H9 (cell line): Measurements from ENCODE around the gene CYP1A1. TPM values are rescaled to one million over a fixed set of nuclear protein-coding genes. Genes with fewer than 3 reads are reported as not detected.

Experiments used
- DNase-seq: peaks from one replicate; pipeline ENCODE4 v3.0.0-alpha.2; 2017
- H2AFZ ChIP-seq: one replicate; pipeline ENCODE4 v1.6.1; 2013; ENCODE audit warnings: mild to moderate bottlenecking, low read length, control low read depth, moderate library complexity
- H2AK5ac ChIP-seq: 2 replicates; pipeline ENCODE4 v1.6.1; 2013; ENCODE audit warnings: low read length, control low read depth, mixed read lengths; ENCODE audit not compliant: insufficient read length
- H2BK120ac ChIP-seq: one replicate; pipeline ENCODE4 v1.6.1; 2013; ENCODE audit warnings: low read depth, mild to moderate bottlenecking, low read length, control low read depth, inconsistent platforms; ENCODE audit not compliant: poor library complexity, severe bottlenecking
- H2BK12ac ChIP-seq: 2 replicates; pipeline ENCODE4 v1.6.1; 2013; ENCODE audit warnings: low read length, control low read depth, mixed read lengths, low read depth; ENCODE audit not compliant: insufficient read length
- H2BK15ac ChIP-seq: 2 replicates; pipeline ENCODE4 v1.6.1; 2013; ENCODE audit warnings: low read depth, low read length, control low read depth
- H2BK20ac ChIP-seq: one replicate; pipeline ENCODE4 v1.6.1; 2013; ENCODE audit warnings: low read depth, mild to moderate bottlenecking, low read length, control low read depth, inconsistent platforms; ENCODE audit not compliant: poor library complexity, severe bottlenecking
- H2BK5ac ChIP-seq: 2 replicates; pipeline ENCODE4 v1.6.1; 2013; ENCODE audit warnings: low read length, control low read depth, mixed read lengths; ENCODE audit not compliant: insufficient read length
- H3K14ac ChIP-seq: 2 replicates; pipeline ENCODE4 v1.6.1; 2013; ENCODE audit warnings: low read length, control low read depth; ENCODE audit not compliant: insufficient read depth
- H3K18ac ChIP-seq: 2 replicates; pipeline ENCODE4 v1.6.1; 2013; ENCODE audit warnings: low read depth, mild to moderate bottlenecking, mixed read lengths, low read length, control low read depth; ENCODE audit not compliant: insufficient read length
- H3K23ac ChIP-seq: 2 replicates; pipeline ENCODE4 v1.6.1; 2013; ENCODE audit warnings: low read length, control low read depth, mixed read lengths, low read depth; ENCODE audit not compliant: insufficient read length
- H3K23me2 ChIP-seq: 2 replicates; pipeline ENCODE4 v1.6.1; 2013; ENCODE audit warnings: low read depth, mild to moderate bottlenecking, mixed read lengths, low read length, control low read depth; ENCODE audit not compliant: insufficient read length, poor library complexity, severe bottlenecking
- H3K27ac ChIP-seq: 2 replicates; pipeline ENCODE4 v1.5.1; 2013; ENCODE audit warnings: low read length, control low read depth, mixed read lengths, low read depth; ENCODE audit not compliant: insufficient read length
- H3K27me3 ChIP-seq: 2 replicates; pipeline ENCODE4 v1.6.1; 2013; ENCODE audit warnings: low read length, control low read depth, inconsistent platforms; ENCODE audit not compliant: insufficient read depth
- H3K4ac ChIP-seq: 2 replicates; pipeline ENCODE4 v1.6.1; 2013; ENCODE audit warnings: low read depth, mild to moderate bottlenecking, control low read depth, inconsistent platforms, low read length, moderate library complexity
- H3K4me1 ChIP-seq: 2 replicates; pipeline ENCODE4 v1.6.1; 2013; ENCODE audit warnings: low read length, control low read depth, inconsistent platforms; ENCODE audit not compliant: insufficient read depth
- H3K4me2 ChIP-seq: 2 replicates; pipeline ENCODE4 v1.6.1; 2013; ENCODE audit warnings: low read length, control low read depth, mixed read lengths; ENCODE audit not compliant: insufficient read length, insufficient read depth
- H3K56ac ChIP-seq: 2 replicates; pipeline ENCODE4 v1.6.1; 2013; ENCODE audit warnings: low read depth, mild to moderate bottlenecking, mixed read lengths, low read length, control low read depth; ENCODE audit not compliant: insufficient read length
- H3K79me1 ChIP-seq: 2 replicates; pipeline ENCODE4 v1.6.1; 2013; ENCODE audit warnings: low read depth, mild to moderate bottlenecking, moderate library complexity, low read length, control low read depth, inconsistent platforms; ENCODE audit not compliant: insufficient read depth, poor library complexity, severe bottlenecking
- H3K79me2 ChIP-seq: 2 replicates; pipeline ENCODE4 v1.6.1; 2013; ENCODE audit warnings: low read length, control low read depth, inconsistent platforms; ENCODE audit not compliant: insufficient read depth
- H3K9ac ChIP-seq: 2 replicates; pipeline ENCODE4 v1.6.1; 2013; ENCODE audit warnings: low read length, control low read depth, mixed read lengths; ENCODE audit not compliant: insufficient read length; ENCODE audit errors: extremely low read depth
- H3K9me3 ChIP-seq: one replicate; pipeline ENCODE4 v1.6.1; 2013; ENCODE audit warnings: low read depth, low read length, inconsistent platforms; ENCODE audit not compliant: control insufficient read depth
- H3T11ph ChIP-seq: one replicate; pipeline ENCODE4 v1.6.1; 2013; ENCODE audit warnings: mild to moderate bottlenecking, low read length, control low read depth, inconsistent platforms
- H4K20me1 ChIP-seq: one replicate; pipeline ENCODE4 v1.6.1; 2013; ENCODE audit not compliant: control insufficient read depth, insufficient read length, insufficient read depth
- H4K5ac ChIP-seq: 2 replicates; pipeline ENCODE4 v1.6.1; 2013; ENCODE audit warnings: low read depth, mild to moderate bottlenecking, mixed read lengths, low read length, control low read depth; ENCODE audit not compliant: insufficient read length
- H4K8ac ChIP-seq: replicated peaks from 2 replicates; pipeline ENCODE4 v1.6.1; 2013; ENCODE audit warnings: low read length, control low read depth, mixed read lengths, low read depth; ENCODE audit not compliant: insufficient read length
- H4K91ac ChIP-seq: 2 replicates; pipeline ENCODE4 v1.6.1; 2013; ENCODE audit warnings: low read depth, mild to moderate bottlenecking, moderate library complexity, mixed read lengths, low read length, control low read depth; ENCODE audit not compliant: insufficient read length
- H3K27ac Mint-ChIP-seq, 3 experiments: 2 replicates in 2 of 3; 3 replicates in 1 of 3; pipeline ENCODE4 v1.8.0; 2020 to 2021; ENCODE audit warnings: mixed read lengths in 3 of 3, mild to moderate bottlenecking in 1 of 3, moderate library complexity in 1 of 3
- H3K27me3 Mint-ChIP-seq: 2 replicates; pipeline ENCODE4 v1.8.0; 2021; ENCODE audit warnings: low read depth, mild to moderate bottlenecking, moderate library complexity, mixed read lengths
- H3K36me3 Mint-ChIP-seq, 3 experiments: 2 replicates in 2 of 3; 3 replicates in 1 of 3; pipeline ENCODE4 v1.8.0; 2020 to 2021; ENCODE audit warnings: low read depth in 3 of 3, mixed read lengths in 3 of 3; ENCODE audit not compliant: insufficient read depth in 1 of 3
- H3K4me1 Mint-ChIP-seq, 2 experiments: 2 replicates each; pipeline ENCODE4 v1.8.0; 2020; ENCODE audit warnings: mixed read lengths in 2 of 2
- H3K4me3 Mint-ChIP-seq, 2 experiments: 2 replicates in 1 of 2; 3 replicates in 1 of 2; pipeline ENCODE4 v1.8.0; 2020 to 2021; ENCODE audit warnings: mild to moderate bottlenecking in 2 of 2, mixed read lengths in 2 of 2, moderate library complexity in 1 of 2
- H3K9me3 Mint-ChIP-seq, 2 experiments: 2 replicates in 1 of 2; 3 replicates in 1 of 2; pipeline ENCODE4 v1.8.0; 2020; ENCODE audit warnings: mild to moderate bottlenecking in 2 of 2, mixed read lengths in 2 of 2, moderate library complexity in 1 of 2
- CTCF ChIP-seq: fragments of 200-600 bp; sonication (generic); conservative IDR thresholded peaks from 3 replicates; pipeline ENCODE4 v1.8.0; 2021; ENCODE audit warnings: antibody characterized with exemption, mild to moderate bottlenecking
- WGBS: extraction: QIAGEN DNeasy Blood & Tissue Kit; methylation state at CpG from one replicate; pipeline ENCODE4 v1.1.7; 2013; ENCODE audit warnings: missing lambda C conversion rate, low lambda C conversion rate, mixed read lengths; ENCODE audit not compliant: insufficient read length; ENCODE audit errors: extremely low coverage; 5-methylcytosine and 5-hydroxymethylcytosine counted together
- total RNA-seq: library from RNA; stranded (reverse); gene quantifications from 2 replicates; pipeline ENCODE4 v1.2.1, GENCODE V29; 2021

Gene CYP1A1
- total RNA-seq, 1 experiment from 2014 or later: 0.33 TPM

- no peak overlapping the region for H2BK120ac ChIP-seq
- no peak for TF ChIP-seq CTCF
- no peak overlapping the region for H2AFZ ChIP-seq
- WGBS: no CpG with 5 or more reads among the region's 3 CpGs
- H3K4ac ChIP-seq: no peak overlapping the region
- Mint-ChIP-seq H3K4me1 (no peaks in the 10 kb centered on the region), H3K9me3 (no peaks in the 10 kb centered on the region), H3K36me3 (peaks cover 15 to 40% (median 35%) of the 10 kb centered on the region in 3 experiments; a peak in 6 of 7 replicates), H3K4me3 (no peak overlapping the region), H3K27ac (no peak overlapping the region), H3K27me3 (no peaks in the 10 kb centered on the region)
- no peaks in the 10 kb centered on the region for H3K23me2 ChIP-seq
- H2AK5ac ChIP-seq: no peak overlapping the region
- H3K79me1 ChIP-seq: peaks cover 3% of the 10 kb centered on the region
- H4K20me1 ChIP-seq: no peaks in the 10 kb centered on the region
- H3K9me3 ChIP-seq: no peaks in the 10 kb centered on the region
- peaks cover 2% of the 10 kb centered on the region; the same call in 1 of the 2 replicates for H3K79me2 ChIP-seq
- H3K18ac ChIP-seq: no peak overlapping the region
- no peaks in the 10 kb centered on the region for H3K27me3 ChIP-seq
- H4K8ac ChIP-seq: no peak overlapping the region
- no peak overlapping the region for H3K23ac ChIP-seq
- no peaks in the 10 kb centered on the region for H3K4me1 ChIP-seq
- no peak overlapping the region for H3T11ph ChIP-seq
- no peak overlapping the region for H3K4me2 ChIP-seq
- H3K9ac ChIP-seq: no peak overlapping the region
- H2BK15ac ChIP-seq: no peak overlapping the region
- no peak overlapping the region for H4K5ac ChIP-seq
- H3K56ac ChIP-seq: no peak overlapping the region
- no peak overlapping the region for H3K27ac ChIP-seq
- no peak overlapping the region for H3K14ac ChIP-seq
- no peak overlapping the region for H4K91ac ChIP-seq
- H2BK5ac ChIP-seq: no peak overlapping the region
- DNase-seq: no peak
- H2BK20ac ChIP-seq: no peak overlapping the region
- no peak overlapping the region for H2BK12ac ChIP-seq
Measured at GRCh38 chr15:74674161-74674560, 51.2 kb downstream of the CYP1A1 start.
